Mucosa of rectum (tissue), 2 donors: ENCODE measurements around the gene GNAT2.

Experiments
- H3K27ac ChIP-seq, 2 donors: one replicate each; pipeline ENCODE4 v1.7.0; 2013; ENCODE audit warnings: inconsistent platforms in 2 of 2, low read depth in 2 of 2, low read length in 2 of 2
- H3K27me3 ChIP-seq, 2 donors: one replicate each; pipeline ENCODE4 v1.7.0; 2013; ENCODE audit warnings: low read length in 2 of 2; ENCODE audit not compliant: control insufficient read depth in 2 of 2, insufficient read depth in 2 of 2
- H3K36me3 ChIP-seq, 2 donors: one replicate each; pipeline ENCODE4 v1.7.0; 2013; ENCODE audit warnings: low read length in 2 of 2; ENCODE audit not compliant: control insufficient read depth in 2 of 2, insufficient read depth in 2 of 2
- H3K4me1 ChIP-seq, 2 donors: one replicate each; pipeline ENCODE4 v1.7.0; 2013; ENCODE audit warnings: low read length in 2 of 2, mild to moderate bottlenecking in 1 of 2; ENCODE audit not compliant: control insufficient read depth in 2 of 2, insufficient read depth in 2 of 2
- H3K4me3 ChIP-seq, 2 donors: one replicate each; pipeline ENCODE4 v1.7.0; 2013; ENCODE audit warnings: low read length in 2 of 2
- H3K9ac ChIP-seq, 2 donors: one replicate each; pipeline ENCODE4 v1.7.0; 2013; ENCODE audit warnings: low read length in 2 of 2, low read depth in 1 of 2, mild to moderate bottlenecking in 1 of 2
- H3K9me3 ChIP-seq, 2 donors: one replicate each; pipeline ENCODE4 v1.7.0; 2013; ENCODE audit warnings: low read length in 2 of 2; ENCODE audit not compliant: control insufficient read depth in 2 of 2
- donor health status: healthy.
- donor health status: Normal muscosa, but diverticular disease.

Gene GNAT2

DNA sequence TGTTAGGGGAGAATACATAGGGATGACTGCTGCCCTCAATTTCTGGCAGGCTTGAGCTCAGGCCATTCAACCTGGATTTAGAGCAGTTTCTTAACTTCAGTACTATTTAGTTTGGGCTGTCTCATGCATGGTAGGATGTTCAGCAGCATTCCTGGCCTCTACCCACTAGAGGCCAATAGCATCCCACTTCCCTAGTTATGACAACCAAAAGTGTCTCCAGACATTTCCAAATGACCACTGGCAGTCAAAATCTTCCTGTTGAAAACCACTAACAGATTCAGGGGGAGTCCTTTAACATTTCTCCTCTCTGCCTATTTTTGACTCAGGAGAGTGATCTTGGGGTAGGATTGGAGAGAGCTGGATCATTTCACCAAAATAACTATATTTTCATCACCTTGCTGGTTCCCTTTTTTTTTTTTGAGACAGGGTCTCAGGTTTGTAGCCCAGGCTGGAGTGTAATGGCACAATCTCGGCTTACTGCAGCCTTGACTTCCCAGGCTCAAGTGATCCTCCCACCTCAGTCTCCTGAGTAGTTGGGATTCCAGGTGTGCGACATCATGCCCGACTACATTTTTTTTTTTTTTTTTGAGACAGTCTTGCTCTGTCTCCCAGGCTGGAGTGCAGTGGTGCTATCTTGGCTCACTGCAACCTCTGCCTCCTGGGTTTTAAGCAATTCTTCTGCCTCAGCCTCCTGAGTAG lies 8.7 kb downstream of the GNAT2 start:
- Histone ChIP-seq H3K9me3 (no peaks in the 10 kb centered on the region), H3K4me3 (no peak overlapping the region), H3K9ac (no peak overlapping the region), H3K27ac (no peak overlapping the region), H3K36me3 (no peaks in the 10 kb centered on the region), H3K27me3 (no peaks in the 10 kb centered on the region), H3K4me1 (no peaks in the 10 kb centered on the region)

DNA sequence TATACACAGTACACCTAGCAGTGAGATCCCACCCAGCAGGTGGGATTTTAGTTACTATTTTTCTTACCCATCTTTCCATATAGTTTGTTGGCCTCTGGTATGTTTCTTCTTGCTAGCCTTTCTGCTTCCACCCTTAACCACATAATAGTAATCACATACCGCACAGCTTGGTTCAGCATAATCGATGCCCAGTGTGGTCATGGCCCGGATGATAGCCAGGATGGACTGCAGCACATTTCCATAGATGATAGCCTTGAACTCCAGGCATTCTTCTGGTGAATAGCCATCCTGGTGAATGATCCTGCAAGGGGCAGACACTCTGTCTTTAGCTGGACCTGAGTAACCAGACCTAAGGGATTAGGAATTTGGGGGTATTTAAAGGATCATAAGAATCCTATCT lies 9.5 kb downstream of the GNAT2 start:
- Histone ChIP-seq H3K4me1 (no peaks in the 10 kb centered on the region), H3K27ac (no peak overlapping the region), H3K9me3 (no peaks in the 10 kb centered on the region), H3K9ac (no peak overlapping the region), H3K27me3 (no peaks in the 10 kb centered on the region), H3K4me3 (no peak overlapping the region), H3K36me3 (no peaks in the 10 kb centered on the region)

DNA sequence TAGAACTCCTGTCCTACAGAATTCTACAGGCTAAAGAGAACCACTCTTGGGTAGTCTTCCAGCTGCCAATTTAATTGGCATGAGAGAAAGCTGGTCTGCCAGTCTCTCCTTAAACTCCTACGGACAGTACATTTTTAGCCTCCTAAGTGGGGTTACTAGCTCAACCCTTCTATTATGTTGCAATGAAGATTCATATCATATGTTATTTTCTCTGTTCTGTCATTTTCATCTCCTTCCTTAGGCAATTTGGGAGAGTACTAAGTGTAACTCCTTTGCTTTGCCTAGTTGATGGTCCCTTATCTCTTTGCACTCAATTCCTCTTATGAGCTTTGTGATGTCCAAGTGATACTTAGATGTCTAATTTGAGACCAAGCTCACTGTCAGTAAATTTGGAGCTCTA lies 14.0 kb downstream of the GNAT2 start:
- no peaks in the 10 kb centered on the region for H3K27me3 ChIP-seq
- H3K9ac ChIP-seq = no peak overlapping the region
- H3K9me3 ChIP-seq = no peaks in the 10 kb centered on the region
- no peak overlapping the region for H3K27ac ChIP-seq
- H3K4me1 ChIP-seq = no peaks in the 10 kb centered on the region
- H3K4me3 ChIP-seq = no peak overlapping the region
- H3K36me3 ChIP-seq = no peaks in the 10 kb centered on the region

DNA sequence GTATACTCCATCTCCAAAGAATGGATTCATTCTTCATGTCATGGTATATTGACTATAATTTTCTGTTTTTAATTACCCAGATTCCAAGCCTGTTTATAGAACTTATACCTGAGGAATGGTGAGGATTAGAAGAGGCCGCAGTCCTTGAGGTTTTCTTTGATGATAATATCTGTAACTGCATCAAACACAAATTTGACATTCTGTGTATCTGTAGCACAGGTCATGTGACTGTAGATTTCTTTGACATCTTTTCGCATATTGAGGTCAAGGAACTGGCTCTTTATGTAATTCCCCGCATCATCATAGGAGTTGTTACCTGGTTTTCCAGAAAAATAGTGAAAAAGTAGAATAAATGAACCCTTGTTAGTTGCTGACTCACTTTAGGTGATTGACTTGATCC lies 16.2 kb downstream of the GNAT2 start:
- Histone ChIP-seq H3K9ac (no peak overlapping the region), H3K27me3 (no peaks in the 10 kb centered on the region), H3K4me3 (no peak overlapping the region), H3K4me1 (no peaks in the 10 kb centered on the region), H3K9me3 (no peaks in the 10 kb centered on the region), H3K36me3 (peaks cover 0 to 7% of the 10 kb centered on the region in 2 donors), H3K27ac (no peak overlapping the region)

DNA sequence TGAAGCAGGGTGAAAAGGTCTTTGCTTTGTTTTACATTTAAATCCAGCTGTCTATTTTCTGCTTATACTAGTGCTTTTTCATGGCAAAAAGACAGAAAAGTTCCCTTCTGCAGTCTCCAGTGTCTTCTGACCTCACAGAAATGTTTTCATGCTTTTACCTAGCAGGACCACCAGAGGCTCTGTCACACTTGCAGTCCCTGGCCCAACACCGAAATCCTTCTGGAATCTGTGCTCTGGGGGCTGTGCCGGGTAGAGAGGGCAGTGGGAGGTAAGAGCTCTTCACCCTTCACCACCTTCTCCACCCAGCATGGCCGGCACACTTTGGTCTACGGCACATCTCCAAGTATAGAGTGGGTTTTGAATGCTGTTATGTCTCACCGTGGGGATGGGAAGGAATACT lies 20.8 kb downstream of the GNAT2 start:
- H3K4me1 ChIP-seq = no peaks in the 10 kb centered on the region
- H3K9me3 ChIP-seq = no peaks in the 10 kb centered on the region
- no peaks in the 10 kb centered on the region for H3K27me3 ChIP-seq
- H3K4me3 ChIP-seq = no peak overlapping the region
- no peak overlapping the region for H3K9ac ChIP-seq
- H3K27ac ChIP-seq = no peak overlapping the region
- peaks cover 15 to 21% of the 10 kb centered on the region in 2 donors for H3K36me3 ChIP-seq

DNA sequence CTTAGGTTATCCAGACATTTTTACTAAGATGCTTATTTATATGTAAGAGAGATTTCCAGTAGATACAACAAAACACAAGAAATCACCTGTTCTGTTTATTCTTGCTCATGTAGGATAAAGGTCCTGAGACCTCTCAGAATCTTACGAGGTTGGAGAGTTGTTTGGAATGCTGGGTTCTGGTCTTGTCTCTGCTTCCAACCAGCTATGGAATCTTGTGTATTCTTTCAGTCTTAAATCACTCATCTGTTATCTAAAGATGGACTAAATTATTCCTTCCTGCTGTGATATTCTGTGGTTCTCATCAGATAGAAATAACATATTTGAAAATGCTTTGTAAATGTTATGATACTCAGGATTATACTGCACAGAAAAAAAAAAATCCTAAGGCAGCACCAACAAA lies 21.3 kb downstream of the GNAT2 start:
- H3K4me3 ChIP-seq = no peak overlapping the region
- no peak overlapping the region for H3K27ac ChIP-seq
- H3K9ac ChIP-seq = no peak overlapping the region
- no peaks in the 10 kb centered on the region for H3K27me3 ChIP-seq
- peaks cover 20 to 25% of the 10 kb centered on the region in 2 donors for H3K36me3 ChIP-seq
- H3K4me1 ChIP-seq = no peaks in the 10 kb centered on the region
- H3K9me3 ChIP-seq = no peaks in the 10 kb centered on the region

DNA sequence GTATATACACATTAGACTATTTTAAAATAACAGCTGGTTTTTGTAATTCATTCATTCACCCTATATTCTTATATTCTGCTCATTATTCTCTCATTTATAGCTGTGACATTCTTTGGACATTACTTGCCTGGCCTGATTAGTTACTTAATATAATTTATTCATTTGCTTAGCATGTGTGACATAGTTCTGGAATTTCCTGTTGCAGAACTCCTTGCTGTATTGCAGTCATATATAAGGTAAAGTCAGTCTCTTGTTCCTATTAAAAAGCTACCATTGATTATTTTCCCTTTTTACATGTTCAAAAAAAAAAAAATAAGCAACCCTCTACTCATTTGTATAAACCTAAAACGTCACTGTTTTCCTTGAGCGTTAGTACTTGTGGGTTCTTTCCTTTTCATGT lies 23.9 kb downstream of the GNAT2 start:
- H3K27me3 ChIP-seq = no peaks in the 10 kb centered on the region
- H3K27ac ChIP-seq = no peak overlapping the region
- no peak overlapping the region for H3K4me3 ChIP-seq
- H3K9me3 ChIP-seq = no peaks in the 10 kb centered on the region
- peaks cover 36 to 39% of the 10 kb centered on the region in 2 donors for H3K36me3 ChIP-seq
- no peak overlapping the region for H3K9ac ChIP-seq
- no peaks in the 10 kb centered on the region for H3K4me1 ChIP-seq

DNA sequence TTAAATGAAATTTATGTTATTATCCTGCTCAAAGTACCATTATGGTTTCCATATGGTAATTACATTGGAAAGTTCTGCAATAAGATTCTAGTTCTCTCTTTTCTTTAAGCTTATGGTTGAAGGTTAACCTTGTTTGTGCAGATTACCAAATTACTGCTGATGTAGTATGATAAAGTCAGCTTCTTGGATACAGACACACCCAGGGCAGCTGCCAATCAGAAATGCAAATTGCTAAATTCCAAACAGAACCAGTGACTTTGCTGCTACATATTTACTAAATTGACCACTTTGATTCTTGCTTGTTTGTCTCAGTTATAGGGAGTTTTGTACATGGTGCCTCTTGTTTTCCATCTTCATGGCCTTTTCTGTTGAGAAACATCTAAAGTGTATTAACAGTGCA lies 26.5 kb downstream of the GNAT2 start:
- no peaks in the 10 kb centered on the region for H3K4me1 ChIP-seq
- H3K36me3 ChIP-seq = peaks cover 39 to 45% of the 10 kb centered on the region in 2 donors
- no peak overlapping the region for H3K27ac ChIP-seq
- no peak overlapping the region for H3K4me3 ChIP-seq
- no peaks in the 10 kb centered on the region for H3K9me3 ChIP-seq
- H3K27me3 ChIP-seq = no peaks in the 10 kb centered on the region
- H3K9ac ChIP-seq = no peak overlapping the region

DNA sequence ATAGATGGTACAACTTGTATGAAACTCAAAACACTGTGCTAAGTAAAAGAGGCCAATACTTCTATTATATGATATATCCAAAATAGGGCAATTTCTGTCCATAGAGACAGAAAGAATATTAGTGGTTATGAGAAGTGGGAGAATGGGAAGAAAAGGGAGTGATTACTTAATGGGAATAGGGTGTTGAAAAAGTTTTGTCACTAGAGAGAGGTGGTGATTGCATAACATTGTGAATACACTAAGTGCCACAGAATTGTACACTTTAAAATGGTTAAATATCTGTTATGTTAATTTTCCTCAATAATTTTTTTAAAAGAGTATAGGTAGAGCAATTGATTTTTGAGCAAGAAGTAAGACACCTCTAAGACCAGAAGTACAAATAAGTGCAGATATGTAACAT lies 29.7 kb downstream of the GNAT2 start:
- H3K9me3 ChIP-seq = no peaks in the 10 kb centered on the region
- H3K4me1 ChIP-seq = no peaks in the 10 kb centered on the region
- H3K36me3 ChIP-seq = peaks cover 54 to 64% of the 10 kb centered on the region in 2 donors
- H3K27ac ChIP-seq = no peak overlapping the region
- H3K27me3 ChIP-seq = no peaks in the 10 kb centered on the region
- H3K9ac ChIP-seq = no peak overlapping the region
- H3K4me3 ChIP-seq = no peak overlapping the region

DNA sequence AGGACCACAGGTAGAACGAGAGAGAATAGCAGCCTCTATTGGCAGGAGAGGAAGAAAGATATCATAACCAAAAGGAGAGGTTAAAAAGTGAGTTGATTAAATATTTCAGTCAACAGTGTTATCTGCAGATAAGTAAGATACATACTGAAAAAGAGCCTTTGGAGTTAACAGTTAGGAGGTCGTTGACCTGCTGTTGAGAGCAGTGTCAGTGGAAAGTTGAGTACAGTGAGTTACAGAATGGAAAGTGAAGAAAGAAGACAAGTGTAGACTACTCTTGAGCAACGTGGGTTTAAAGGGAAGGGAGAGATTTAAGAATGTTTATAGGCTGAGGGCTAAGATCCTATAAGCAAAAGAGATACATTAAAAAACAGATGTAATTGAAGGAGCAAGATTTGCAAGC lies 30.2 kb downstream of the GNAT2 start:
- Histone ChIP-seq H3K4me3 (no peak overlapping the region), H3K9ac (no peak overlapping the region), H3K27me3 (no peaks in the 10 kb centered on the region), H3K4me1 (no peaks in the 10 kb centered on the region), H3K36me3 (peaks cover 59 to 67% of the 10 kb centered on the region in 2 donors), H3K9me3 (no peaks in the 10 kb centered on the region), H3K27ac (no peak overlapping the region)

DNA sequence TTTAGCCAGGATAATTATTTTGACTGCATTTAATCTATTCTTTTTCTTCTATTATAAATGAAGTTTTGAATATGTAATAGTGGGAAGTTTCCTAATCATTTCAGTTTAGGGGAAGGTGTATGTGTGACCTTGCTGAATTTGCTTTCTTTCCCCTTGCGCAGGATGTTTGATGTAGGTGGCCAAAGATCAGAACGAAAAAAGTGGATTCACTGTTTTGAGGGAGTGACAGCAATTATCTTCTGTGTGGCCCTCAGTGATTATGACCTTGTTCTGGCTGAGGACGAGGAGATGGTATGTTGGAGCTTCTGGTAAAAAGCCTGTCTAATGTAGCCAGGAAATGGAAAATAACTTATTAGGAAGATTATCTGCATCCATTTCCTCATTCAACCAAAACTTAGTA lies 33.4 kb downstream of the GNAT2 start:
- no peaks in the 10 kb centered on the region for H3K9me3 ChIP-seq
- no peak overlapping the region for H3K4me3 ChIP-seq
- peaks cover 47 to 60% of the 10 kb centered on the region in 2 donors for H3K36me3 ChIP-seq
- no peaks in the 10 kb centered on the region for H3K4me1 ChIP-seq
- no peak overlapping the region for H3K27ac ChIP-seq
- H3K9ac ChIP-seq = no peak overlapping the region
- no peaks in the 10 kb centered on the region for H3K27me3 ChIP-seq
